ENCODE data around the gene PJA1.
A peak's percentile ranks its signal among the peaks of the same experiment; 100 is the strongest.

PJA1 gene

DNA sequence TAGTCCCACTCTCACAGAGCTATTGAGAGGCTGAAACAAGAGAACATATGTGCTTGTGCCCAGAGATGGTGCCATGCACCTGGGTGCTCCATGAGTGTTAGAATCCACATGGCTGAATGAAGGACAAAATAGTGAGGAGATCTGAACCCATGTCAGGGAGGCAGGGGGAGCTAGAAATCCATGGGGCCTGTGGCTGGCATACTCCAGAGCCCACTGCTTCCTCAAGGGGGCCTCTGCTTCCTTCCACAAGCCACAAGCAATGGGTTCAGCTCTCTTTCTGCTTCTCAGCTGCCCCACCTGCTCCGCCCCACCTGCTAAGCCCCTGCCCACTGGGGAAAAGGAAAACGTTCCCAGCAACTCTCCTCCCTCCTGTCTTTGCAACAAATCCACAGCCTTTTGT is 46.1 kb downstream of the PJA1 start:
- ChIA-PET CTCF (no interaction called here), POLR2A (ENCODE audit: low non-redundant PET) (no interaction called here)
- H3K27ac ChIP-seq: no peak overlapping the region
- TF ChIP-seq CTCF (conservative IDR thresholded peaks at IDR 0.05; ENCODE audit: low read depth): no peak
- no peak for DNase-seq (ENCODE audit: low spot score)

DNA sequence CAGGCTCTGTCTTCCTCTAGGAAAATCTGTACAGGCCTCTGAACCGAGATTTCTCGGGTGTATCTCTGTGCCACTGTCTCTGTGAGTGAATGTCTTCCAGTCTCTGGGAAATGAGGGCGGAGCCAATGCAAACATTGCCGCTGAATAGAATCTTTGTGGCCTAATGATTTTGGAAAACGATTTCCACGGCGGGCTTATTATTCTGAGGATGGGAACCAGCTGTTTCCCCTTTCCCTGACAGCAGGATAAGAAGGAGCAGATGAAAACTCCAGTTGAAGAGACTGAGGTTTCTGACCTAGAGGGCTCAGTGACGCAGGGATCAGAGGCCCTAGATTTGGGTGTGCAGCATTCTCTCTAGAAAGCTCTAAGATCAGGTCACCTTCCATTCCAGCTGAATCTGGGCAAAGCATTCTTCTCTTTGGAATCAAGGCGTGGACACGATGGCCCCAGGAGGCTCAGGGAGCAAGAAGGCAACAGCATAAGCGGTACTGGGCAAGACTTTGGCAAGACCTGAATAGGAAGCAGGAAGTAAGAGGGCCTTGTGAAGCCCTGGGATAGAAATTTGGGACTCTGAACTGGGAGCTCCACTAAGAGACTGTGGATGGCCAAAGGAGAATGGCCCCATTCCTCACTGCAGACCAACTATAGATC is 47.3 kb downstream of the PJA1 start:
- ChIA-PET CTCF (no interaction called here), POLR2A (ENCODE audit: low non-redundant PET) (no interaction called here)
- DNase-seq (ENCODE audit: low spot score): no peak
- TF ChIP-seq CTCF (conservative IDR thresholded peaks at IDR 0.05; ENCODE audit: low read depth): no peak
- no peak overlapping the region for H3K27ac ChIP-seq

- POLR2A ChIA-PET (ENCODE audit: low non-redundant PET): no interaction called here
- peak overlapping the region; percentile 66 for H3K27ac ChIP-seq
- peak; percentile 86 for DNase-seq (ENCODE audit: low spot score)
- no peak for TF ChIP-seq CTCF (conservative IDR thresholded peaks at IDR 0.05; ENCODE audit: low read depth)
- CTCF ChIA-PET: interaction anchor here (0.6 to 1.0 kb wide), 2 partner anchors 36 to 43 kb away, joined by 3 read pairs; no protein-coding TSS in a partner anchor
Observed at GRCh38 chrX:69116077-69116476, 49.2 kb downstream of the PJA1 start.

DNA sequence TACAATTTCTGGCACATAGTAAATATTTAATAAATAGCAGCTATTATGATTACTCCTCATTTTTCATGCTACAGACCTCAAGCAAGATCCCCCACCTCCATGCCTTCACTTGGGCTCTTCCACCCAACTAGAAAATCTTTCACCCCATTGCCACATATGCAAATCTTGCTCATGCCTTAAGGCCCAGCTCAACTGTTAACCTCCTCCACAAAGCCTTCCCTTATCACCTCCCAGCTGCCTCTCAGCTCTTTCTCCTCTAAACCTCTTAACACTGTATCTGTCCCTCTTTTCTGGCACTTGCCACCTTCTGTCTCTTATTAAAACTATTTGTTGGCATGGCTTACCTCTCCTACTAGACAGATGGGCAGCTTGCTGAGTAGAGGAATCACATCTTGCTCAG is 51.5 kb downstream of the PJA1 start:
- ChIA-PET POLR2A (ENCODE audit: low non-redundant PET) (no interaction called here), CTCF (no interaction called here)
- no peak for TF ChIP-seq CTCF (conservative IDR thresholded peaks at IDR 0.05; ENCODE audit: low read depth)
- no peak for DNase-seq (ENCODE audit: low spot score)
- H3K27ac ChIP-seq: no peak overlapping the region
